Smooth muscle cell (in vitro differentiated cells): ENCODE results near the gene NR2F1. TPM values are rescaled to one million over a fixed set of nuclear protein-coding genes. Genes with fewer than 3 reads are reported as not detected.
"Not testable (repeated sequence)": the region's sequence is repeated elsewhere in the genome, so short reads cannot be mapped to it uniquely, and the experiment has no call there.

Experiments
- DNase-seq: peaks from one replicate; lab custom pipeline; 2025; ENCODE audit not compliant: unreplicated experiment; lab: John Stamatoyannopoulos, UW
- H2AFZ ChIP-seq: fragments of 200-600 bp; sonication (generic); 2 replicates; pipeline ENCODE4 v1.6.0; 2016; ENCODE audit warnings: antibody characterized with exemption, low read depth, mild to moderate bottlenecking
- H3F3A ChIP-seq: fragments of 200-600 bp; sonication (generic); 2 replicates; pipeline ENCODE4 v1.6.0; 2017; ENCODE audit warnings: antibody characterized with exemption, low read depth
- H3K27ac ChIP-seq: fragments of 200-600 bp; sonication (generic); 2 replicates; pipeline ENCODE4 v1.5.1; 2016; ENCODE audit warnings: low read depth, mild to moderate bottlenecking
- H3K27me3 ChIP-seq: fragments of 200-600 bp; sonication (generic); 2 replicates; pipeline ENCODE4 v1.6.1; 2016; ENCODE audit warnings: low read depth, mild to moderate bottlenecking
- H3K36me3 ChIP-seq: fragments of 200-600 bp; sonication (generic); 2 replicates; pipeline ENCODE4 v1.5.1; 2016; ENCODE audit warnings: low read depth
- H3K4me1 ChIP-seq: fragments of 200-600 bp; sonication (generic); 2 replicates; pipeline ENCODE4 v1.5.1; 2016; ENCODE audit warnings: low read depth
- H3K4me2 ChIP-seq: fragments of 200-600 bp; sonication (generic); 2 replicates; pipeline ENCODE4 v1.6.0; 2016; ENCODE audit warnings: mild to moderate bottlenecking
- H3K4me3 ChIP-seq: fragments of 200-600 bp; sonication (generic); 2 replicates; pipeline ENCODE4 v1.5.1; 2016; ENCODE audit warnings: mild to moderate bottlenecking
- H3K79me2 ChIP-seq: fragments of 200-600 bp; sonication (generic); 2 replicates; pipeline ENCODE4 v1.6.0; 2016; ENCODE audit warnings: low read depth, mild to moderate bottlenecking
- H3K9ac ChIP-seq: fragments of 200-600 bp; sonication (generic); 2 replicates; pipeline ENCODE4 v1.6.0; 2016; ENCODE audit warnings: low read depth
- H3K9me3 ChIP-seq: fragments of 200-600 bp; sonication (generic); replicated peaks from 2 replicates; pipeline ENCODE4 v1.5.1; 2016; ENCODE audit warnings: low read depth
- H4K20me1 ChIP-seq: fragments of 200-600 bp; sonication (generic); 2 replicates; pipeline ENCODE4 v1.6.0; 2016; ENCODE audit warnings: low read depth
- CTCF ChIP-seq: fragments of 200-600 bp; sonication (generic); IDR thresholded peaks from 2 replicates; pipeline ENCODE4 v1.5.1; 2017; ENCODE audit warnings: borderline replicate concordance, mild to moderate bottlenecking, antibody characterized with exemption; ENCODE audit not compliant: insufficient read depth, poor library complexity, severe bottlenecking
- WGBS: methylation state at CpG from one replicate; pipeline ENCODE4 v1.1.7; 2016; ENCODE audit warnings: low lambda C conversion rate; 5-methylcytosine and 5-hydroxymethylcytosine counted together
- polyA plus RNA-seq: library from polyadenylated mRNA; unstranded; fragments of >200 nt; fragmentation: Nextera tagmentation; extraction: Ambion mirVana; gene quantifications from 2 replicates; pipeline ENCODE4 v1.2.1, GENCODE V29; 2016
- total RNA-seq: library from RNA; depleted of rRNA; stranded (reverse); fragments of >200 nt; gene quantifications from 2 replicates; pipeline ENCODE4 v1.2.3, GENCODE V29; 2014

Gene NR2F1
- total RNA-seq (8.2 and 22.5 TPM in 2 replicates), polyA plus RNA-seq (5.9 and 6.0 TPM in 2 replicates)

GRCh38 chr5:93582677-93583438, at the start of gene NR2F1:
TSS of gene NR2F1 (plus strand) at chr5:93583222. CDS start at chr5:93585024, 1,802 bp downstream.
- Histone ChIP-seq H3K36me3 (no peaks in the 10 kb centered on the region), H4K20me1 (peaks cover 24% of the 10 kb centered on the region), H3K9ac (peak within 1 kb of the TSS; percentile 48), H3K4me2 (peak within 1 kb of the TSS; percentile 97), H3K4me1 (peaks cover 35% of the 10 kb centered on the region), H3K27me3 (peaks cover 55% of the 10 kb centered on the region), H3K4me3 (peak within 1 kb of the TSS; percentile 79), H3K27ac (peak within 1 kb of the TSS; percentile 51), H3K79me2 (no peaks in the 10 kb centered on the region), H3F3A (peaks cover 6% of the 10 kb centered on the region), H2AFZ (peak within 1 kb of the TSS; percentile 84), H3K9me3 (no peaks in the 10 kb centered on the region)
- DNase-seq: no peak
- WGBS: 1% methylated on average over 19 of the region's 21 CpGs
- TF ChIP-seq CTCF: no peak

GRCh38 chr5:93545872-93546271, 37.1 kb upstream of the NR2F1 start:
- H3K4me1 ChIP-seq: no peaks in the 10 kb centered on the region
- no peaks in the 10 kb centered on the region for H3K27me3 ChIP-seq
- TF ChIP-seq CTCF: no peak
- WGBS: 86% methylated on average over 4 of the region's 4 CpGs
- H3K4me3 ChIP-seq: no peak overlapping the region
- no peaks in the 10 kb centered on the region for H3K9me3 ChIP-seq
- no peak for DNase-seq
- H3K36me3 ChIP-seq: peaks cover 5% of the 10 kb centered on the region
- H3K79me2 ChIP-seq: no peaks in the 10 kb centered on the region
- H3K9ac ChIP-seq: no peak overlapping the region
- H3K27ac ChIP-seq: no peak overlapping the region
- H2AFZ ChIP-seq: no peak overlapping the region
- H3F3A ChIP-seq: no peaks in the 10 kb centered on the region
- no peak overlapping the region for H3K4me2 ChIP-seq
- H4K20me1 ChIP-seq: no peaks in the 10 kb centered on the region

- not testable (repeated sequence) for H3K27me3 ChIP-seq, H3K4me3 ChIP-seq
- 95% methylated on average over 3 of the region's 3 CpGs for WGBS
Measured at GRCh38 chr5:93549594-93549993, 33.4 kb upstream of the NR2F1 start.

DNA sequence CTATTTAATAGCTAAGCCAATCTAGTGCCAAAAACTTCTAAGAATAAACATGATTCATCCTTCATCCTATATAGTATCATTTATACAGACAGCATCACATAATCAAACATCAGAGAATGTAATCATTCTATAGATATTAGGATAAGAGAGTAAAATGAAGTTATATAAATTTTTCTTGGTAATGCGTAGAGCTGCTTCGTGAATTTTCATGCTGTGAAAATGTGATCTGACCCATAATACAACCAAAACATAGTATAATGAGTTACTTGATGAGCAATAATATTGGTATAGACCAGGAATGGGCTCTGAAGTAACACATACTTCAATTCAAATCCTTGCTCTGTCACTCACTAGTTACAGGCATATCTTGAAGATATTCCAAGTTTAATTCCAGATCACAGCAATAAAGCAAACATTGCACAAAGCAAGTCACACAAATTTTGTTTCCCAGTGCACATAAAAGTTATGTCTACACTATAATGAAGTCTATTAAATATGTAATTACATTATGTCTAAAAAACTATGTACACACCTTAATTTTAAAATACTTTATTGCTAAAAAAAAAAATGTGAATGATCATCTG, 25.9 kb upstream of the NR2F1 start:
- Histone ChIP-seq H3K9me3 (no peaks in the 10 kb centered on the region), H3K9ac (no peak overlapping the region), H3K79me2 (no peaks in the 10 kb centered on the region), H3K27me3 (no peaks in the 10 kb centered on the region), H3F3A (no peaks in the 10 kb centered on the region), H3K36me3 (peaks cover 7% of the 10 kb centered on the region), H3K4me2 (no peak overlapping the region), H4K20me1 (no peaks in the 10 kb centered on the region), H3K4me3 (no peak overlapping the region), H3K27ac (no peak overlapping the region), H2AFZ (no peak overlapping the region), H3K4me1 (no peaks in the 10 kb centered on the region)
- no peak for DNase-seq
- 94% methylated on average over 2 of the region's 2 CpGs for WGBS
- TF ChIP-seq CTCF: no peak

More at GRCh38 chr5:93549594-93549993, 33.4 kb upstream of the NR2F1 start:
- not testable (repeated sequence) for DNase-seq, H2AFZ ChIP-seq, H3K9me3 ChIP-seq, H3K79me2 ChIP-seq, H3K4me2 ChIP-seq, H3K9ac ChIP-seq, H3K27ac ChIP-seq, H3F3A ChIP-seq, H3K4me1 ChIP-seq, H4K20me1 ChIP-seq
- peaks cover 12% of the 10 kb centered on the region for H3K36me3 ChIP-seq
